Measurements from ENCODE around the gene DTNA.

DTNA gene

DNA sequence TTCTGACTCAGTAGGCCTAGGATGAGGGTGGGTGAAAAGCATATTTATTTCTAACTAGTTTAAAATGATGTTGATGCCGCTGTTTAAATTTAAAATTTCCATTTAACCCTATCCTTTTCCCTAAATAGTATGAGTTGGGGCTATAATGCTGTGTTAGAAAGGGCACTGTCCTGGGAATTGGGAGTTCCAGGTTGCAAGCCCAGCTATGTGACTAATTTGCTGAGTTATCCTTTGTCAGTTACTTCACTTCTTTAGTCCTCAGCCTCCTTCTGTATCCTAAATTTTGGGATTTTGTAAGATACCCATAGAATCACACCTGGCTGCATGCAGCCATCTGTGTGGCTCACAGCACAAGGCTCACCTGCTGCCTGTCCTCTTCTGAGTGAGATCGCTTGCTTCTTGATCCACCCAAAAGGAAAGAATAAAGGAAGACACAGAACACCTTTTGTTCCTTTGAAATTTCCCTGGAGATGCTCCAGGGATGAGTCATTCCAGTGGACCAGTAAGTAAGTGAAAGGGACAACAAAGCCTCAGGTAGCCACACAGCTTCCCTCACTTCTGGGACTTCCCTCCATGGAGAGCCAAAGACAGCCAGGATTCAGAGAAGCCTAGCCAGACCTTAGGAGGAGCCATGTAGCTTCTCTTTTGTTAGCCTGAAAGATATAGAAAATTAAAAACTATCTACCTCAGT is 97.2 kb downstream of the DTNA start:
- DNase-seq (ENCODE audit: low spot score in 2 of 2), result no peak
- H3K36me3 ChIP-seq (replicated peaks), result no peaks in the 10 kb centered on the region
- 0 out of 2 replicates have a peak, but pooled peaks cover 3% of the 10 kb centered on the region for H3K27me3 ChIP-seq (ENCODE audit: low read depth)
- no peak overlapping the region for H3K4me3 ChIP-seq
- H3K9me3 ChIP-seq, result no peaks in the 10 kb centered on the region
- in situ Hi-C loops (cut with MboI; ENCODE audit: low sequenced_read_pairs), result no loop called here
- H3K4me1 ChIP-seq, result peaks cover 2% of the 10 kb centered on the region; the same call in 1 of the 2 replicates

DNA sequence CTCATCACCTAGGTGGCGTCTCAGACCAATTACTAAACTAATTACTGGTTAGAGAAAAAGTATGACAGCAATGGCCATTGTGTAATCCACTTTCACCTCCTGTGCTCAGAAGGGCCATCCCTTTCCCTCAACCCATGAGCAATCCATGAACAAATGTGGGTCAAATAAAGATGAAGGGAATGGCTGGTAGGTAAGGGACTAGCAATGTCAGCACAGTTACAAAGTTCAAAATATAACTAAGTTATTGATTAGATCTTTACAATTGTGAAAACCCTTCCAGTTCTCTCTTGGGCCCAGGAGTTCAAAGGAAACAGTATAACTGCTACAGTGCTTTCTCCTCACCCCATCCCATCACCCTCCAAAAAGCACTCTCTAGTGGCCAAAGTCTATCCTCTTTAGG is 98.3 kb downstream of the DTNA start:
- no peak overlapping the region for H3K4me3 ChIP-seq
- H3K4me1 ChIP-seq, result no peaks in the 10 kb centered on the region
- H3K36me3 ChIP-seq (replicated peaks), result no peaks in the 10 kb centered on the region
- in situ Hi-C loops (cut with MboI; ENCODE audit: low sequenced_read_pairs), result no loop called here
- H3K27me3 ChIP-seq (ENCODE audit: low read depth), result no peaks in the 10 kb centered on the region
- DNase-seq (ENCODE audit: low spot score in 2 of 2), result no peak
- no peaks in the 10 kb centered on the region for H3K9me3 ChIP-seq

DNA sequence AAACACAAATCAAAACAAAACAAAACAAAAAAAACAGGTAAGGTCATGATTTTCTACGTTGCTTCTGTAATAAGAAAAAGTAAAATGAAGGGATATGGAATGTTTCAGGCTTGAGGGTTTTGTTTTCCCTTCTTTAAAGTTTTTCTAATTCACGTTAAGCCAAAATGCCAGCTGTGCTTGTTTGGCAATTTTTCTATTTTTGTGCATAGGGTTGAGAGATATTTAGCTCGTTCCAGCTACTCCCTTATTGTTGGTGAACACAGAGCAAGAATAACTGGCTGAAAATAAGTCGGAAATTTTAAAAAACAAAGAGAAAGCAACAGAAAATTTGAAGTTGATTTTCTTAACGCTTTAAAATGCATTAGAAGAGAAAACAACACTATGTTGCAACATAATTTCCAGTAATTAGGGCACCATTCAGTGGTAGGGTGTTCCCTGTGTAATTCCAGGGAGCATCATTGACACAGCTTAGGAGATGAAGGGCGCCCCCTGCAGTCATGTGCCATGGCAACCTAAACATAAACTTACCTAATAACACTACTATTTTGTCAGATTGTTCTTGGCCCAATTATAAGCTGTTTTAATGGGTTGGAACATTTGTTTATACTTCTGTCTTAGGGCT is 99.5 kb downstream of the DTNA start:
- peak; percentile 16 to 67 for DNase-seq (ENCODE audit: low spot score in 2 of 2)
- Histone ChIP-seq H3K27me3 (ENCODE audit: low read depth) (no peaks in the 10 kb centered on the region), H3K9me3 (no peaks in the 10 kb centered on the region), H3K4me3 (no peak overlapping the region), H3K4me1 (no peaks in the 10 kb centered on the region), H3K36me3 (replicated peaks) (no peaks in the 10 kb centered on the region)
- in situ Hi-C loops (cut with MboI; ENCODE audit: low sequenced_read_pairs), result no loop called here

DNA sequence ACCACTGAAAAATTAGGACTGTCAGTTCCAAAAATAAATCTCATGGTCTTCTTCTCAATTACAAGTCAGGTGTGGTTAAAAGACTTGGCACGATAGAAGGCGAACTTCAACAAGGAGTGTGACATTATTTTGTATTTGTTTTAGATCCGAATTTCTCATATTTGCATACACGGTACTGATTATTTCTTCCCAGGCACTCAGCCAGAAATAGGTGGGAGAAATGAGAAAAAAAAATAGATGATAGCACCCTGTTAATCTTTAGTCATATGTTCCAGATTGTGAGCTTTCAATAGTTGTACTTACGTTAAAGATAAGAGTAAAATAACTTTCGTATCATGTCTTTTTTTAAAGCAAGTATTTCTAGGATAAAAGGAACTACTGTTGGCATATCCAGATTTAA is 106.1 kb downstream of the DTNA start:
- H3K36me3 ChIP-seq (replicated peaks), result no peaks in the 10 kb centered on the region
- in situ Hi-C loops (cut with MboI; ENCODE audit: low sequenced_read_pairs), result no loop called here
- H3K4me3 ChIP-seq, result no peak overlapping the region
- no peaks in the 10 kb centered on the region for H3K4me1 ChIP-seq
- no peaks in the 10 kb centered on the region for H3K9me3 ChIP-seq
- no peak for DNase-seq (ENCODE audit: low spot score in 2 of 2)
- H3K27me3 ChIP-seq (ENCODE audit: low read depth), result no peaks in the 10 kb centered on the region; the same call in 1 of the 2 replicates

DNA sequence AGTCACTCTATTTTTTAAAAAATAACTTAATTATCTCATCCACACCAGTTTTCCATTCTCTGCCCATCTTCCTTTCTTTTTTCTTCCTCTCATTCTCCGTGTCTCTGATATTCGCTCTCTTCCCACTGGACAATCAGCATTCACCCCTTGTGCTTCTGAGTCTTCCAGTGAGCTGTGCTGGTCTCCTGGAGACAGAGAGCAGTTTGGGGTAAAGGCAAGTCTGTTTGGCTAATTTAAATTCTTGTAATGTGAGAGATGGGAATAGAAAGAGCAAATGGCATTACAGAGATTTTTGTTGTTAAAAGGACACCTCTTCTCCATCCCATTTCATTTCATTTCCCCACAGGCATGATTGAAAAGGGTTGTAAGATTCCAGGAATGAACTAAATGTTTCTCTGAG is 107.5 kb downstream of the DTNA start:
- DNase-seq (ENCODE audit: low spot score in 2 of 2), result no peak
- H3K27me3 ChIP-seq (ENCODE audit: low read depth), result no peaks in the 10 kb centered on the region; the same call in 1 of the 2 replicates
- H3K36me3 ChIP-seq (replicated peaks), result no peaks in the 10 kb centered on the region
- H3K4me3 ChIP-seq, result no peak overlapping the region
- no peaks in the 10 kb centered on the region for H3K4me1 ChIP-seq
- in situ Hi-C loops (cut with MboI; ENCODE audit: low sequenced_read_pairs), result no loop called here
- H3K9me3 ChIP-seq, result no peaks in the 10 kb centered on the region

DNA sequence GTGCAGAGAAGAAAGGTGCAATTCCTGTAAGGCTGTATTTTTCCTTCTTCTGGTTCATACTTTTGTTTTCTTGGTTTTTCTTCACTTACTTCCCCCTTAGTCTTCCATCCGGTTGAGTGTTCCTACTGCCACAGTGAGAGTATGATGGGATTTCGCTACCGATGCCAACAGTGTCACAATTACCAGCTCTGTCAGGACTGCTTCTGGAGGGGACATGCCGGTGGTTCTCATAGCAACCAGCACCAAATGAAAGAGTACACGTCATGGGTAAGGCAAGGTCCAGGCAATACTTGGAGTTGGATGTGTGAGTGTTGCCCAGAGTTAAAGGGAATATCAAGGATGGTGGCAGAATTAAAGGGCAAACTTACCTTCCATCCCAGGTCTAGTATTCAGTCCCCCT is 108.0 kb downstream of the DTNA start:
- no peaks in the 10 kb centered on the region for H3K4me1 ChIP-seq
- no peaks in the 10 kb centered on the region for H3K9me3 ChIP-seq
- H3K4me3 ChIP-seq, result no peak overlapping the region
- H3K27me3 ChIP-seq (ENCODE audit: low read depth), result no peaks in the 10 kb centered on the region; the same call in 1 of the 2 replicates
- DNase-seq (ENCODE audit: low spot score in 2 of 2), result no peak
- no peaks in the 10 kb centered on the region for H3K36me3 ChIP-seq (replicated peaks)
- in situ Hi-C loops (cut with MboI; ENCODE audit: low sequenced_read_pairs), result no loop called here

DNA sequence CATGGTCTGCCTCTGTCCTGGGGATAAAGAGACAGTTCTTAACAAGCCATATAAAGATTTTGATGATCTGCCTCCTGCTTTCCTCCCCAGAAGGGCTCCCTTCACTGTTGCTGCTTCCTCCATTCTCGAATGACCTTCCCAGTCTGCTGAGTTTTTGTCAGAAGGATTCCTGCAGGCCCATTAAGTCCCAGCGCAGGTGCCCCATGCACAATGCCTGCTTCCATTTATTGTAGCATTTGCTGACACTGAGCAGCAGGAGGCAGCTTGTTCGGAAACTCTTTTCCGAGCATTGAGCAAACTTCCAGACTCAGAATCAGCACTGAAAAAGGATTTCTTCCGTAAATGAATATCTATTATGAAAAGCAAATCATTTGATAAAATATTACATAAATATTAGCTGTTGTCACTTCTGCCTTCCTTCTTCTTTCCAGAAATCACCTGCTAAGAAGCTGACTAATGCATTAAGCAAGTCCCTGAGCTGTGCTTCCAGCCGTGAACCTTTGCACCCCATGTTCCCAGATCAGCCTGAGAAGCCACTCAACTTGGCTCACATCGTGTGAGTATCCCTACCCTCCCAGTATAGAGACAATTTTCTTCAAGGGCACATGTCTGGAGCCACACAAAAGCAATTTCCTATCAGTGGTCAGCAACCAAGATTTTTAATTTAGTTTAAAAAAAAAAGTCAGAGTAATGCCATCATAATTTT is 110.4 kb downstream of the DTNA start:
- no peak for DNase-seq (ENCODE audit: low spot score in 2 of 2)
- H3K4me3 ChIP-seq, result no peak overlapping the region
- no peaks in the 10 kb centered on the region; the same call in 1 of the 2 replicates for H3K27me3 ChIP-seq (ENCODE audit: low read depth)
- H3K36me3 ChIP-seq (replicated peaks), result no peaks in the 10 kb centered on the region
- H3K9me3 ChIP-seq, result no peaks in the 10 kb centered on the region
- H3K4me1 ChIP-seq, result no peaks in the 10 kb centered on the region
- in situ Hi-C loops (cut with MboI; ENCODE audit: low sequenced_read_pairs), result no loop called here

DNA sequence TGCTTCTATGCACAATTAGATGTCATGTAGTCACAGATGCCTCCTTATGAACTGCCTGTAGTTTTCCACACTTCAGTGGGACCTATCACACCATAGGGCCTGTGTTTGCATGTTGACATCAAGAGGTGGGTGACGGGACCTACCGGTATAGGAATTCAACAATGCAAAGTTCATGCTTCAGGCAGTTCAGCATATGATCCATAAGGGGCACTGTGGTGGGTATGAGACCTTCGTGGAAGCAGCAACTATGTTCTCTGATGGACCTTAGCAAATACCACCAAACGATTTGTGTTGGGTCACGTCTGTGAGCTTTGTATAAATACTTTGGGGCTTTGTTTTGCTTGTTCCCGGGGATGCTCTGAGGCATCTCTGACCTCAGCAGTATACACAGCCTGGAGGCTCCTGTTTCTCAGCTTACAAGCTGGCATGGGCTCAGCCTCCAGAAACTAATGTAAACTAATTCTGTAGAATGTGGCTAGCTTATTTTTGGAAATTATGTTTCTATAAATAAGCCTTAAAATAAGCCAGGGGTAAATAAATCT is 111.6 kb downstream of the DTNA start:
- H3K36me3 ChIP-seq (replicated peaks), result no peaks in the 10 kb centered on the region
- no peak overlapping the region for H3K4me3 ChIP-seq
- no peaks in the 10 kb centered on the region for H3K9me3 ChIP-seq
- H3K4me1 ChIP-seq, result no peaks in the 10 kb centered on the region
- no peaks in the 10 kb centered on the region; the same call in 1 of the 2 replicates for H3K27me3 ChIP-seq (ENCODE audit: low read depth)
- DNase-seq (ENCODE audit: low spot score in 2 of 2), result no peak
- in situ Hi-C loops (cut with MboI; ENCODE audit: low sequenced_read_pairs), result no loop called here

DNA sequence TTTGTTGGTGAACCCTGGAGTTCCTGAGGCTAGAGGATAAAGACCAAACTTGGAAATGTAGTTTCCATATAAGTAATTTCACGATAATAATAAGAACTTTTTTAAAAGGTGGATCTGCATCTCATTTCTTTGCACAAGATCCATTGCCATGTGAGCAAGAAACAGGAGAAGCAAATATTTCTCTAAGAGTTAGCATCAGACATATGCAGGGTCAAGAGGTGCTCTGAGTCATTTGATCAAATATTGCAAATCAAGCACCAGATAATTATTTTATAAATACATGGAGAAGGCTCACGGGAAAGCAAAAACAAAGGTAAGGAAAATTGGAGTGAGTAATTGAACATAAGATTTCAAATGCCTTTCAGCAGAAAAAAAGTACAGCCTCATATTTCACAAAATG is 118.0 kb downstream of the DTNA start:
- no peak for DNase-seq (ENCODE audit: low spot score in 2 of 2)
- Histone ChIP-seq H3K4me3 (no peak overlapping the region), H3K36me3 (replicated peaks) (no peaks in the 10 kb centered on the region), H3K4me1 (no peaks in the 10 kb centered on the region), H3K27me3 (ENCODE audit: low read depth) (no peaks in the 10 kb centered on the region), H3K9me3 (no peaks in the 10 kb centered on the region)
- in situ Hi-C loops (cut with MboI; ENCODE audit: low sequenced_read_pairs), result no loop called here

DNA sequence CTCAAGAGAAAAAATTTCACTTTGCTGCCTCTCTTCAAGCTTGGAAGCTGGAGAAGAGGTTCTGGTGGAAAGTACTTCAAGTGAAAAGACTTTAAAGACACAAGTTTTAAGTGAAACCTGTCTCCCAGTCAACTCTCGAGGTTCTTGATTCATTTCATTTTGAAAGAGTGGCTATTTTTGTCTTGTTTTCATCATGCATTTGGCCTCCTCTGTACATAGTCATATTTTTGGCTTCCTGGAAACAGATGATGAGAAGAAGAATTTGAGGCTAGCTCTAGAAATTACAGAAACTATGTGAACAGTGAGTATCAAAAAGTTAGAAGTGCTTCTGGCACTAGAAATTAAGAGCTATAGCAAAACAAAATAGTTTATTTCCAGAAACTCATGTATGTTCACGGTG is 124.8 kb downstream of the DTNA start:
- no peak for DNase-seq (ENCODE audit: low spot score in 2 of 2)
- Histone ChIP-seq H3K4me3 (no peak overlapping the region), H3K4me1 (no peaks in the 10 kb centered on the region), H3K36me3 (replicated peaks) (no peaks in the 10 kb centered on the region), H3K27me3 (ENCODE audit: low read depth) (no peaks in the 10 kb centered on the region), H3K9me3 (no peaks in the 10 kb centered on the region)
- in situ Hi-C loops (cut with MboI; ENCODE audit: low sequenced_read_pairs), result no loop called here

DNA sequence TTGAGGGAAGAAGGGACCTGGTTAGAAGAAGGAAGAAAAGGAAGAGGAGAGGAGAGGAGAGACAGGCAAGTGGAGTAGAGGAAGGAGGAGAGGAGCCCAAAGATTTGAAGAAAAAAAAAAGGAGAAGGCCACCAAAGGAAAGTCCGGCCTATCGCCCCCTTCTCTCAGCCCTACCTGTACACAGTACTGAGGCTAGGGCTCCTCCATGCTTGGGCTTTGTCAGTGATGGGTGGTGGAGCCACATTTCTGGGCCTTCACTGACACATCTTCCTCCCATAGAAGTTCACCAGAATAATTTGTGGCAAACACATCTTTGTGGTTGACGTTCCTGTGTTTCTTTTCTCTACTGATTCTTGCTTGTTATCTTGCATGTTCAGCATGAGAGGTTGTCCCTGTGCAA is 125.4 kb downstream of the DTNA start:
- Histone ChIP-seq H3K9me3 (no peaks in the 10 kb centered on the region), H3K27me3 (ENCODE audit: low read depth) (no peaks in the 10 kb centered on the region), H3K4me3 (no peak overlapping the region), H3K4me1 (no peaks in the 10 kb centered on the region), H3K36me3 (replicated peaks) (no peaks in the 10 kb centered on the region)
- no peak for DNase-seq (ENCODE audit: low spot score in 2 of 2)
- in situ Hi-C loops (cut with MboI; ENCODE audit: low sequenced_read_pairs), result no loop called here

DNA sequence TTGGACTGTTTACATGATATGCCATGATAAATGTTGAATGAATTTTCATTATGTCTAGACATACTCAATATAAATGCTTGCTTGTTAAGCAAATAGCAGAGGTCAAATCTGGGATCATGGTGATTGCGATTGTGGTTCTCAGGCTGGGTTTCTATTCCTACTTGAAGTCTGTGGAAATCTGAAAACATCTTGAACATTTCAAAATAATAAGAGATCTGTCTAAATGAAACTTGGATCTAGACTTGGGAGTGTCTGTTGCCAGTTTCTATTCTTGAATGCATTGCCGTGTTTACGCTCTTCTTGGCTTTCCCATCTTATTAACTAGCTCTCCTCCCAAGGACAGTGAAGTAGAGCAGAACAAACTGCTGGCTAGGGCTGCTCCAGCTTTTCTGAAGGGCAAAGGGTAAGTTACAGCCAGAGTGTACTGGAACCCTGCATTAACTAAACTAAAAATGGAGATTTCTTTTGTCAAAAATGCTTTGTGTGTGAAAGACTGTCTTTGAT is 127.7 kb downstream of the DTNA start:
- no peak for DNase-seq (ENCODE audit: low spot score in 2 of 2)
- Histone ChIP-seq H3K4me1 (no peaks in the 10 kb centered on the region), H3K36me3 (replicated peaks) (no peaks in the 10 kb centered on the region), H3K9me3 (no peaks in the 10 kb centered on the region), H3K27me3 (ENCODE audit: low read depth) (no peaks in the 10 kb centered on the region), H3K4me3 (no peak overlapping the region)
- in situ Hi-C loops (cut with MboI; ENCODE audit: low sequenced_read_pairs), result no loop called here

DNA sequence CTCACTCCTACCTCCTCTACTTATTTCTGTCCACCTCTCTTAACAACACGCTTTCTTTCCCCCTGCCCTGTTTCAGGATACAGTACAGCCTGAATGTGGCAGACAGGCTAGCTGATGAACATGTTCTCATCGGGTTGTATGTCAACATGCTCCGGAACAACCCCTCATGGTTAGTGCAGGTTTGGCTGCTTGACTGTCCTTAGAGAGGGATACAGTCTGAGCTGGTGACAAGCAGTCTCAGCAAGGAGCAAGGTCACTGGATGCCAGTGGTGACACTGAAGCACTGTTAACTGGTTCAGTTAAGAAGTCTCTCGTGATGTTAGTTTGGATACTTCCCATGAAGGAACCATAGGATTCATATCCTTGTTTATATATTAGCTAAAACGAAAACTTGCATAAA is 128.6 kb downstream of the DTNA start:
- Histone ChIP-seq H3K36me3 (replicated peaks) (no peaks in the 10 kb centered on the region), H3K9me3 (no peaks in the 10 kb centered on the region), H3K27me3 (ENCODE audit: low read depth) (no peaks in the 10 kb centered on the region), H3K4me3 (no peak overlapping the region), H3K4me1 (no peaks in the 10 kb centered on the region)
- in situ Hi-C loops (cut with MboI; ENCODE audit: low sequenced_read_pairs), result no loop called here
- no peak for DNase-seq (ENCODE audit: low spot score in 2 of 2)
